ENCODE data around the gene CRYBG1. TPM values are rescaled to one million over a fixed set of nuclear protein-coding genes. Genes with fewer than 3 reads are reported as not detected.
A peak's percentile ranks its signal among the peaks of the same experiment; 100 is the strongest.

The CRYBG1 gene
- total RNA-seq, 1 experiment from 2014 or later, result 5.7 TPM

- Histone ChIP-seq H3K14ac (ENCODE audit: insufficient read depth, low read length) (no peak overlapping the region; the same call in 1 of the 2 replicates), H3K56ac (ENCODE audit: insufficient read length, low read depth, low read length) (no peak overlapping the region), H3K9ac (ENCODE audit: extremely low read depth, insufficient read length, low read length) (peak overlapping the region; percentile 24), H3K18ac (ENCODE audit: insufficient read length, low read depth, low read length) (no peak overlapping the region), H3K4me1 (ENCODE audit: insufficient read depth, low read length) (no peaks in the 10 kb centered on the region), H2AFZ (ENCODE audit: low read length) (no peak overlapping the region), H3K27me3 (ENCODE audit: insufficient read depth, low read length) (peaks cover 25% of the 10 kb centered on the region; the same call in 1 of the 2 replicates), H4K91ac (ENCODE audit: insufficient read length, low read depth, low read length) (no peak overlapping the region), H3K9me3 (ENCODE audit: control insufficient read depth, low read depth, low read length) (no peaks in the 10 kb centered on the region), H4K8ac (replicated peaks; ENCODE audit: insufficient read length, low read depth, low read length) (no peak overlapping the region), H3T11ph (ENCODE audit: low read length) (no peak overlapping the region), H2BK12ac (ENCODE audit: insufficient read length, low read depth, low read length) (no peak overlapping the region), H2BK5ac (ENCODE audit: insufficient read length, low read length) (no peak overlapping the region), H2BK15ac (ENCODE audit: low read depth, low read length) (no peak overlapping the region), H4K5ac (ENCODE audit: insufficient read length, low read depth, low read length) (no peak overlapping the region), H2BK120ac (ENCODE audit: low read depth, low read length, poor library complexity, severe bottlenecking) (no peak overlapping the region), H3K23ac (ENCODE audit: insufficient read length, low read depth, low read length) (no peak overlapping the region), H3K23me2 (ENCODE audit: insufficient read length, low read depth, low read length, poor library complexity, severe bottlenecking) (peaks cover 30% of the 10 kb centered on the region), H3K79me2 (ENCODE audit: insufficient read depth, low read length) (no peaks in the 10 kb centered on the region), H2AK5ac (ENCODE audit: insufficient read length, low read length) (no peak overlapping the region), H3K4me2 (ENCODE audit: insufficient read depth, insufficient read length, low read length) (peak overlapping the region; percentile 79), H3K79me1 (ENCODE audit: insufficient read depth, low read depth, low read length, poor library complexity, severe bottlenecking) (no peaks in the 10 kb centered on the region), H3K27ac (ENCODE audit: insufficient read length, low read depth, low read length) (no peak overlapping the region), H2BK20ac (ENCODE audit: low read depth, low read length, poor library complexity, severe bottlenecking) (no peak overlapping the region), H3K4ac (ENCODE audit: low read depth, low read length) (no peak overlapping the region), H4K20me1 (ENCODE audit: control insufficient read depth, insufficient read depth, insufficient read length) (no peaks in the 10 kb centered on the region)
- peaks cover 85% of the 10 kb centered on the region for H3K27me3 Mint-ChIP-seq (ENCODE audit: low read depth)
- H3K27ac Mint-ChIP-seq, result peak overlapping the region in 1 of 3 experiments; percentile 97; a peak in 1 of 7 replicates
- peaks cover 0 to 4% of the 10 kb centered on the region in 2 experiments; a peak in 1 of 5 replicates for H3K9me3 Mint-ChIP-seq
- peaks cover 30 to 34% of the 10 kb centered on the region in 2 experiments for H3K4me1 Mint-ChIP-seq
- peak; percentile 64 for DNase-seq
- peaks cover 0 to 2% (median 0%) of the 10 kb centered on the region in 3 experiments; a peak in 2 of 7 replicates for H3K36me3 Mint-ChIP-seq (ENCODE audit: insufficient read depth in 1 of 3, low read depth in 3 of 3)
- H3K4me3 Mint-ChIP-seq, result peak overlapping the region; percentile 79 to 93
- TF ChIP-seq, protein P1, sequence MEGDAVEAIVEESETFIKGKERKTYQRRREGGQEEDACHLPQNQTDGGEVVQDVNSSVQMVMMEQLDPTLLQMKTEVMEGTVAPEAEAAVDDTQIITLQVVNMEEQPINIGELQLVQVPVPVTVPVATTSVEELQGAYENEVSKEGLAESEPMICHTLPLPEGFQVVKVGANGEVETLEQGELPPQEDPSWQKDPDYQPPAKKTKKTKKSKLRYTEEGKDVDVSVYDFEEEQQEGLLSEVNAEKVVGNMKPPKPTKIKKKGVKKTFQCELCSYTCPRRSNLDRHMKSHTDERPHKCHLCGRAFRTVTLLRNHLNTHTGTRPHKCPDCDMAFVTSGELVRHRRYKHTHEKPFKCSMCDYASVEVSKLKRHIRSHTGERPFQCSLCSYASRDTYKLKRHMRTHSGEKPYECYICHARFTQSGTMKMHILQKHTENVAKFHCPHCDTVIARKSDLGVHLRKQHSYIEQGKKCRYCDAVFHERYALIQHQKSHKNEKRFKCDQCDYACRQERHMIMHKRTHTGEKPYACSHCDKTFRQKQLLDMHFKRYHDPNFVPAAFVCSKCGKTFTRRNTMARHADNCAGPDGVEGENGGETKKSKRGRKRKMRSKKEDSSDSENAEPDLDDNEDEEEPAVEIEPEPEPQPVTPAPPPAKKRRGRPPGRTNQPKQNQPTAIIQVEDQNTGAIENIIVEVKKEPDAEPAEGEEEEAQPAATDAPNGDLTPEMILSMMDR (conservative IDR thresholded peaks at IDR 0.05), result peak; percentile 47
- WGBS (ENCODE audit: extremely low coverage, insufficient read length, low lambda C conversion rate), result no CpG with 5 or more reads among the region's 56 CpGs
Observed at GRCh38 chr6:106510090-106510970, 149.8 kb downstream of the CRYBG1 start.
